PC-9 (cell line): ENCODE measurements around the gene ITPKB. TPM values are rescaled to one million over a fixed set of nuclear protein-coding genes. Genes with fewer than 3 reads are reported as not detected.

Source experiments
- BruUV-seq: library from RNA; stranded (reverse); fragments of 400-500 nt; replicated peaks from 2 replicates; lab custom pipeline; 2021; lab: Mats Ljungman, UMichigan
- CTCF ChIA-PET: fragments of 300-600 bp; sonication (Branson Sonifier 250); formaldehyde crosslinking; loops from one replicate; lab custom pipeline; 2022; ENCODE audit warnings: antibody characterized with exemption; lab: Charles Lee
- POLR2A ChIA-PET: fragments of 300-600 bp; sonication (Branson Sonifier 250); formaldehyde crosslinking; loops from one replicate; lab custom pipeline; 2022; ENCODE audit warnings: antibody characterized with exemption; ENCODE audit not compliant: unreplicated experiment; lab: Charles Lee
- DNase-seq, 2 experiments: peaks; one replicate each; pipeline versions ENCODE4 v3.0.0 to v3.0.0-alpha.2; 2015 to 2022; ENCODE audit warnings: mixed read lengths in 1 of 2
- H2AFZ ChIP-seq: fragments of 200-600 bp; sonication (generic); 2 replicates; pipeline ENCODE4 v1.8.1; 2017; ENCODE audit warnings: antibody characterized with exemption
- H3F3A ChIP-seq: fragments of 200-600 bp; sonication (generic); 2 replicates; pipeline ENCODE4 v1.8.1; 2017; ENCODE audit warnings: antibody characterized with exemption, mild to moderate bottlenecking, low read depth; ENCODE audit not compliant: insufficient read depth
- H3K27ac ChIP-seq: fragments of 200-600 bp; sonication (generic); 2 replicates; pipeline ENCODE4 v1.6.1; 2016; ENCODE audit warnings: mixed run types
- H3K27me3 ChIP-seq: fragments of 200-600 bp; sonication (generic); 2 replicates; pipeline ENCODE4 v1.6.1; 2016; ENCODE audit warnings: low read depth, mixed run types; ENCODE audit not compliant: insufficient read depth
- H3K36me3 ChIP-seq: fragments of 200-600 bp; sonication (generic); 2 replicates; pipeline ENCODE4 v1.6.1; 2016; ENCODE audit warnings: low read depth, mixed run types
- H3K4me1 ChIP-seq: fragments of 200-600 bp; sonication (generic); replicated peaks from 2 replicates; pipeline ENCODE4 v1.6.1; 2016; ENCODE audit warnings: mixed run types; ENCODE audit not compliant: insufficient read depth
- H3K4me2 ChIP-seq: fragments of 200-600 bp; sonication (generic); 2 replicates; pipeline ENCODE4 v1.6.1; 2017; ENCODE audit warnings: mixed run types
- H3K4me3 ChIP-seq: fragments of 200-600 bp; sonication (generic); 2 replicates; pipeline ENCODE4 v1.6.1; 2016; ENCODE audit warnings: mixed run types
- H3K79me2 ChIP-seq: fragments of 200-600 bp; sonication (generic); 2 replicates; pipeline ENCODE4 v1.6.1; 2017; ENCODE audit warnings: low read depth, mixed run types
- H3K9me2 ChIP-seq: fragments of 200-600 bp; sonication (generic); 2 replicates; pipeline ENCODE4 v1.8.1; 2017; ENCODE audit warnings: mild to moderate bottlenecking; ENCODE audit not compliant: insufficient read depth
- H3K9me3 ChIP-seq: fragments of 200-600 bp; sonication (generic); 2 replicates; pipeline ENCODE4 v1.8.1; 2016; ENCODE audit warnings: low read depth; ENCODE audit not compliant: insufficient read depth
- H4K20me1 ChIP-seq: fragments of 200-600 bp; sonication (generic); 2 replicates; pipeline ENCODE4 v1.8.1; 2017; ENCODE audit not compliant: insufficient read depth
- CTCF ChIP-seq: fragments of 200-600 bp; sonication (generic); conservative IDR thresholded peaks from 2 replicates; pipeline ENCODE4 v1.6.1; 2017; ENCODE audit warnings: mixed run types, antibody characterized with exemption, mild to moderate bottlenecking, moderate library complexity
- EZH2 ChIP-seq: fragments of 200-600 bp; sonication (generic); IDR thresholded peaks from 2 replicates; pipeline ENCODE4 v1.8.0; 2017; ENCODE audit warnings: antibody characterized with exemption, low read depth
- intact Hi-C: fragments of 100-400 bp; cut with micrococcal nuclease; formaldehyde crosslinking; loops from one replicate; pipeline ENCODE4 v1.10.0; 2022; ENCODE audit not compliant: unreplicated experiment
- total RNA-seq: library from RNA; stranded (reverse); gene quantifications from 2 replicates; pipeline ENCODE4 v1.2.3, GENCODE V29; 2021

The ITPKB gene
- total RNA-seq, 1 experiment from 2014 or later = 13.4 TPM

- Histone ChIP-seq H3K4me1 (peaks cover 22% of the 10 kb centered on the region), H3K79me2 (no peaks in the 10 kb centered on the region), H3K27me3 (no peaks in the 10 kb centered on the region), H3K9me3 (no peaks in the 10 kb centered on the region), H3K36me3 (no peaks in the 10 kb centered on the region), H3F3A (peaks cover 12% of the 10 kb centered on the region; the same call in 1 of the 2 replicates), H3K4me3 (no peak overlapping the region), H3K4me2 (no peak overlapping the region), H2AFZ (no peak overlapping the region), H3K27ac (no peak overlapping the region), H4K20me1 (no peaks in the 10 kb centered on the region), H3K9me2 (no peaks in the 10 kb centered on the region)
- no peak for DNase-seq
- intact Hi-C loops = no loop called here
- POLR2A ChIA-PET = interaction anchor here (0.6 kb wide), 1 partner anchor 30 kb away, joined by 4 read pairs; no protein-coding TSS in a partner anchor
- CTCF ChIA-PET = no interaction called here
- no TSS peak for BruUV-seq
- TF ChIP-seq CTCF (no peak), EZH2 (no peak)
Observed at GRCh38 chr1:226699166-226699565, 39.9 kb downstream of the ITPKB start.

- Histone ChIP-seq H3K36me3 (no peaks in the 10 kb centered on the region), H4K20me1 (no peaks in the 10 kb centered on the region), H3K9me3 (no peaks in the 10 kb centered on the region), H2AFZ (no peak overlapping the region), H3K9me2 (no peaks in the 10 kb centered on the region), H3K4me3 (no peak overlapping the region), H3F3A (peaks cover 12% of the 10 kb centered on the region; the same call in 1 of the 2 replicates), H3K4me1 (peaks cover 17% of the 10 kb centered on the region), H3K79me2 (no peaks in the 10 kb centered on the region), H3K27ac (no peak overlapping the region), H3K4me2 (no peak overlapping the region), H3K27me3 (no peaks in the 10 kb centered on the region)
- DNase-seq = no peak
- BruUV-seq = no TSS peak
- ChIA-PET CTCF (no interaction called here), POLR2A (interaction anchor here (0.6 kb wide), 1 partner anchor 30 kb away, joined by 4 read pairs; no protein-coding TSS in a partner anchor)
- TF ChIP-seq CTCF = no peak
- TF ChIP-seq EZH2 = no peak
- intact Hi-C loops = no loop called here
Observed at GRCh38 chr1:226698659-226699058, 40.4 kb downstream of the ITPKB start.

- CTCF ChIA-PET = no interaction called here
- BruUV-seq = no TSS peak
- POLR2A ChIA-PET = no interaction called here
Observed at GRCh38 chr1:226697929-226698544, 41.0 kb downstream of the ITPKB start.

More at GRCh38 chr1:226697929-226698544, 41.0 kb downstream of the ITPKB start:
- no peaks in the 10 kb centered on the region for H4K20me1 ChIP-seq
- H3F3A ChIP-seq = peaks cover 12% of the 10 kb centered on the region; the same call in 1 of the 2 replicates
- no peak overlapping the region for H3K4me3 ChIP-seq
- no peak for TF ChIP-seq EZH2
- no peak for TF ChIP-seq CTCF
- intact Hi-C loops = no loop called here
- no peak for DNase-seq
- H3K4me1 ChIP-seq = peaks cover 17% of the 10 kb centered on the region
- no peaks in the 10 kb centered on the region for H3K9me3 ChIP-seq
- H2AFZ ChIP-seq = no peak overlapping the region
- no peak overlapping the region for H3K4me2 ChIP-seq
- no peaks in the 10 kb centered on the region for H3K36me3 ChIP-seq
- H3K27me3 ChIP-seq = no peaks in the 10 kb centered on the region
- no peaks in the 10 kb centered on the region for H3K79me2 ChIP-seq
- H3K9me2 ChIP-seq = no peaks in the 10 kb centered on the region
- no peak overlapping the region for H3K27ac ChIP-seq
